Measurements from ENCODE around the gene PDXDC1. TPM values are rescaled to one million over a fixed set of nuclear protein-coding genes. Genes with fewer than 3 reads are reported as not detected.
"Not testable (repeated sequence)": the region's sequence is repeated elsewhere in the genome, so short reads cannot be mapped to it uniquely, and the experiment has no call there.

The PDXDC1 gene
- total and polyA plus RNA-seq, 9 of the 15 experiments (the other 6 are each of a cell fraction or from before 2014, with no cell fraction given) = 5.1 to 95.4 (median 45.8) TPM

DNA sequence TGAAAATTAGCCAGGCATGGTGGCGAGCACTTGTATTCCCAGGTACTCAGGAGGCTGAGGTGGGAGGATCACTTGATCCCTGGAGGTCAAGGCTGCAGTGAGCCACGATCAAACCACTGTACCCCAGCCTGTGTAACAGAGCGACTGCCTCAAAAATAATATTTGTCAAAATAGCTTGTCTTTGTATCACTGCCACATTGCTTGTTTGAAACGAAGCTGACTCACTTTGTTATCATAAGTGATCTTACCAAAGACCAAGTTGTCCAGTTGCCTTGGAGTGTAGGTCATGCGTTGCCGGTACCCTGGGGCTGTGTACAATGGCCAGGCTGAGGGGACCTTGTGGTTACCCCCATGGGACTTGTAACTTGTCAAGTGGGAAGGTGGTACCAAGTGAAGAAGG lies 21.9 kb downstream of the PDXDC1 start:
- 0 out of 2 replicates have a peak, but pooled peaks have one; percentile 33 for TF ChIP-seq FOSL1 (tag; conservative IDR thresholded peaks at IDR 0.05)
- H3K9me1 ChIP-seq (ENCODE audit: control insufficient read depth, insufficient read depth, low read length); BruUV-seq (replicated peaks); in situ Hi-C loops (cut with MboI); H3K27me3 ChIP-seq (ENCODE audit: control insufficient read depth in 2 of 2, insufficient read depth in 2 of 2, low read length in 2 of 2); H3K4me2 ChIP-seq (ENCODE audit: insufficient read depth, low read length); DNase-seq (ENCODE audit: extremely low read depth in 1 of 4, low spot score in 3 of 4); CTCF ChIA-PET (ENCODE audit: low intra/inter-chr PET ratio); H2AFZ ChIP-seq (ENCODE audit: low read depth, low read length); intact Hi-C loops (cut with micrococcal nuclease); H3K4me1 ChIP-seq (replicated peaks in 1 of 2; ENCODE audit: control insufficient read depth in 2 of 2, insufficient read depth in 2 of 2, low read length in 2 of 2); H3K9me3 ChIP-seq (replicated peaks; ENCODE audit: control insufficient read depth, insufficient read depth, low read depth, low read length); H3K4me3 ChIP-seq; H3K9ac ChIP-seq (ENCODE audit: insufficient read depth in 1 of 2, low read depth in 2 of 2, low read length in 2 of 2); H4K20me1 ChIP-seq (replicated peaks; ENCODE audit: control insufficient read depth, insufficient read depth, low read length); H3K27ac ChIP-seq (ENCODE audit: extremely low read depth, low read depth, low read length): not testable (repeated sequence)
- 44% methylated on average over 4 of the region's 6 CpGs for WGBS (ENCODE audit: insufficient coverage, low coverage, missing lambda C conversion rate)
- POLR2A ChIA-PET = interaction anchor here (1.4 kb wide), 1 partner anchor 17 kb away, joined by 4 read pairs; no protein-coding TSS in a partner anchor
- Histone ChIP-seq H3K36me3 (ENCODE audit: control insufficient read depth, insufficient read depth, low read length) (peaks cover 12% of the 10 kb centered on the region; the same call in 1 of the 3 replicates), H3K79me2 (ENCODE audit: control insufficient read depth, insufficient read depth, low read length) (peaks cover 21% of the 10 kb centered on the region)
- ATAC-seq = peak; percentile 63
- FAIRE-seq = peak; percentile 37

DNA sequence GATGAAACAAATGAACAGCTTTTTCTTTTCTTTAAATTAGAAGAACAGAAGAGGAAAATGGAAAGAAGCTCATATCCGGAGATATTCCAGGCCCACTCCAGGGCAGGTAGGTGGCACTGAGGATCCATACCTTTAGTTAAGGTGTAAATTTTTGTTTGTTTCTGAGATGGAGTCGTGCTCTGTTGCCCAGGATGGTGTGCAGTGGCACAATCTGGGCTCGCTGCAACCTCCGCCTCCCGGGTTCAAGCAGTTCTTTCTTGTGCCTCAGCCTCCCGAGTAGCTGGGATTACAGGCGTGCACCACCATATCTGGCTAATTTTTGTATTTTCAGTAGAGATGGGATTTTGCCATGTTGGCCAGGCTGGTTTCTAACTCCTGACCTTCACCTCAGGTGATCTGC lies 23.5 kb downstream of the PDXDC1 start:
- H3K4me2 ChIP-seq (ENCODE audit: insufficient read depth, low read length); intact Hi-C loops (cut with micrococcal nuclease); H3K9me3 ChIP-seq (replicated peaks; ENCODE audit: control insufficient read depth, insufficient read depth, low read depth, low read length); DNase-seq (ENCODE audit: extremely low read depth in 1 of 4, low spot score in 3 of 4); in situ Hi-C loops (cut with MboI); H3K27me3 ChIP-seq (ENCODE audit: control insufficient read depth in 2 of 2, insufficient read depth in 2 of 2, low read length in 2 of 2); H3K4me1 ChIP-seq (replicated peaks in 1 of 2; ENCODE audit: control insufficient read depth in 2 of 2, insufficient read depth in 2 of 2, low read length in 2 of 2); H3K4me3 ChIP-seq; H3K9ac ChIP-seq (ENCODE audit: insufficient read depth in 1 of 2, low read depth in 2 of 2, low read length in 2 of 2); H2AFZ ChIP-seq (ENCODE audit: low read depth, low read length); H4K20me1 ChIP-seq (replicated peaks; ENCODE audit: control insufficient read depth, insufficient read depth, low read length); H3K9me1 ChIP-seq (ENCODE audit: control insufficient read depth, insufficient read depth, low read length); BruUV-seq (replicated peaks); H3K27ac ChIP-seq (ENCODE audit: extremely low read depth, low read depth, low read length); ATAC-seq; POLR2A ChIA-PET; CTCF ChIA-PET (ENCODE audit: low intra/inter-chr PET ratio); FAIRE-seq: not testable (repeated sequence)
- Histone ChIP-seq H3K79me2 (ENCODE audit: control insufficient read depth, insufficient read depth, low read length) (peaks cover 11% of the 10 kb centered on the region; the same call in 2 of the 3 replicates), H3K36me3 (ENCODE audit: control insufficient read depth, insufficient read depth, low read length) (peaks cover 14% of the 10 kb centered on the region; the same call in 1 of the 3 replicates)
- 90% methylated on average over 7 of the region's 7 CpGs for WGBS (ENCODE audit: insufficient coverage, low coverage, missing lambda C conversion rate)

DNA sequence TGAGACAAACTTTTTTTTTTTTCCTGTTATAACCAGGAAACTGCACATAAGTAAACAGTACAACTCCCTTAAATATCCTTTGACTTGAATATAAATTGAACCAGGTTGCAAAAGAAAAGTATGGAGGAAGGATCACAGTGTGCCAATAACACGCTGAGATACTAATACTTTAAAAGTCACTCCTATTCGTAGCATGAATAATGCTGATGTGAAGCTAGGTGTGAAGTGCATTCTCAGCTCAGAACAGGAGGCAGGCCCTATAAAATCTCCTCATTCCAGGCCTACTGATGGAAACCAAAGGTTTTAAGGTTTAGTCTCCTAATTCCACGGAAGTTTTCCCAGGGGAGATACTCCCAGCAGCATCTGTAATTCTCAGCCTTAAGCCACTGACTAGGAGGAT lies 25.0 kb downstream of the PDXDC1 start:
- H2AFZ ChIP-seq (ENCODE audit: low read depth, low read length); H3K4me1 ChIP-seq (replicated peaks in 1 of 2; ENCODE audit: control insufficient read depth in 2 of 2, insufficient read depth in 2 of 2, low read length in 2 of 2); intact Hi-C loops (cut with micrococcal nuclease); CTCF ChIA-PET (ENCODE audit: low intra/inter-chr PET ratio); H3K4me3 ChIP-seq; H3K9me3 ChIP-seq (replicated peaks; ENCODE audit: control insufficient read depth, insufficient read depth, low read depth, low read length); H3K9me1 ChIP-seq (ENCODE audit: control insufficient read depth, insufficient read depth, low read length); ATAC-seq; in situ Hi-C loops (cut with MboI); H3K27me3 ChIP-seq (ENCODE audit: control insufficient read depth in 2 of 2, insufficient read depth in 2 of 2, low read length in 2 of 2); POLR2A ChIA-PET; FAIRE-seq; BruUV-seq (replicated peaks); H3K27ac ChIP-seq (ENCODE audit: extremely low read depth, low read depth, low read length); DNase-seq (ENCODE audit: extremely low read depth in 1 of 4, low spot score in 3 of 4); H3K4me2 ChIP-seq (ENCODE audit: insufficient read depth, low read length); H3K9ac ChIP-seq (ENCODE audit: insufficient read depth in 1 of 2, low read depth in 2 of 2, low read length in 2 of 2); H4K20me1 ChIP-seq (replicated peaks; ENCODE audit: control insufficient read depth, insufficient read depth, low read length): not testable (repeated sequence)
- peaks cover 11% of the 10 kb centered on the region; the same call in 2 of the 3 replicates for H3K79me2 ChIP-seq (ENCODE audit: control insufficient read depth, insufficient read depth, low read length)
- WGBS (ENCODE audit: insufficient coverage, low coverage, missing lambda C conversion rate) = 93% methylated on average over 3 of the region's 3 CpGs
- peaks cover 22% of the 10 kb centered on the region; the same call in 1 of the 3 replicates for H3K36me3 ChIP-seq (ENCODE audit: control insufficient read depth, insufficient read depth, low read length)

DNA sequence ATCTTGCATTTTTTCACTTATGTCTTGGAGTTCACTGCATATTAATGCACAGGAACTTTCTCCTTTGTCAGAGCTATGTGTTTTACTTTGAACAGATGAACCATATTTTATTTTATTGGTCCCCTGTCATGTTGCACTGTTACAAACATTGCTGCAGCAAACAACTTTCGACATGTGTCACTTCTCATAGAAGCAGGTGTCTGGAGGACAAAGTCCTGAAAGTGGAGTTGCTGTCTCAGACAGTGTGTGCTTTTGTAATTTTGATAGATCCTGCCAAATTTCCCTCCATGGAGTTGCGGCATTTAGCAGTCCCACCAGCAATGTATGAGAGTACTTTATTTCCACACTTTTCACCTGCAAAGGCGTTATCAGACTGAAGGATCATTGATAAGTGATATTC lies 27.6 kb downstream of the PDXDC1 start:
- H3K4me2 ChIP-seq (ENCODE audit: insufficient read depth, low read length); H4K20me1 ChIP-seq (replicated peaks; ENCODE audit: control insufficient read depth, insufficient read depth, low read length); DNase-seq (ENCODE audit: extremely low read depth in 1 of 4, low spot score in 3 of 4); H3K4me1 ChIP-seq (replicated peaks in 1 of 2; ENCODE audit: control insufficient read depth in 2 of 2, insufficient read depth in 2 of 2, low read length in 2 of 2); ATAC-seq; BruUV-seq (replicated peaks); in situ Hi-C loops (cut with MboI); H3K27ac ChIP-seq (ENCODE audit: extremely low read depth, low read depth, low read length); H3K27me3 ChIP-seq (ENCODE audit: control insufficient read depth in 2 of 2, insufficient read depth in 2 of 2, low read length in 2 of 2); FAIRE-seq; H2AFZ ChIP-seq (ENCODE audit: low read depth, low read length); POLR2A ChIA-PET; H3K9me1 ChIP-seq (ENCODE audit: control insufficient read depth, insufficient read depth, low read length); H3K9ac ChIP-seq (ENCODE audit: insufficient read depth in 1 of 2, low read depth in 2 of 2, low read length in 2 of 2); H3K79me2 ChIP-seq (ENCODE audit: control insufficient read depth, insufficient read depth, low read length); H3K9me3 ChIP-seq (replicated peaks; ENCODE audit: control insufficient read depth, insufficient read depth, low read depth, low read length); intact Hi-C loops (cut with micrococcal nuclease); CTCF ChIA-PET (ENCODE audit: low intra/inter-chr PET ratio); H3K4me3 ChIP-seq: not testable (repeated sequence)
- H3K36me3 ChIP-seq (ENCODE audit: control insufficient read depth, insufficient read depth, low read length) = peaks cover 30% of the 10 kb centered on the region; the same call in 1 of the 3 replicates
- WGBS (ENCODE audit: insufficient coverage, low coverage, missing lambda C conversion rate) = 50% methylated on average over 1 of the region's 3 CpGs

Data from K562 (cell line).